ENCODE data around the gene GRM1.

DNA sequence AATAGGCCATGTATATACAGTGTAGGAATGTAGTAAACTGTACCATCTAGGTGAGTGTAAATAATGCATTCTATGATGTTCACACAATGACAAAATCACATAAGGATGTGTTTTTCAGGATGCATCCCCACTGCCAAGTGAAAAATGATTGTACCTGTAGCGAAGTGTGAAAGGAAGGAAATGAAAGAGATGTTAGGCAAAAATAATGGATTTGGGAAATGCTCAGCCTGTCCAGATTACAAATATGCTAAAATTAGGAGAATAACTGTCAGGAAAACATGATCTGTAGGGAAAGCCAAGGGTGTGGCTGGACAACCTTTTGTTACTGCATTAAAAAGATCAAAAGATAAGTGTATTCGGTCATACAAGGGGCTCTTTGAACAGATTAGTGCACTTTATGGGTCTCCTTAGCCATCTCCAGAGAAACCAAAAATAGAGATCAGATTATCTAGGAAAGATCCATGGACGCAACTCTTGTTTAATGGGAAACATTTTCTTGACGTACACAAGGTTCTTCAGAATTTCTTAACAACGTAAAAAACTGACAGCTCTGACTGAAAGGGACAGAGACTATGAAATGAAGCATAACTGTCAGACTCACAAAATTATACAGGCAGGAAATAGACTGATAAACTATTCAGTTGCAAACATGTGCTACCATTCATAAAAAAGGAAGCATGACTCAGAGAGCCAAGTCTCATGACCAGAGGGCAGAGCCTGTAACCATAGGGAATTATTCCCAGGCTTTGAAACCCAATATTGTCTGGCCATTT, 261.1 kb downstream of the GRM1 start:
- TF ChIP-seq, protein P1, sequence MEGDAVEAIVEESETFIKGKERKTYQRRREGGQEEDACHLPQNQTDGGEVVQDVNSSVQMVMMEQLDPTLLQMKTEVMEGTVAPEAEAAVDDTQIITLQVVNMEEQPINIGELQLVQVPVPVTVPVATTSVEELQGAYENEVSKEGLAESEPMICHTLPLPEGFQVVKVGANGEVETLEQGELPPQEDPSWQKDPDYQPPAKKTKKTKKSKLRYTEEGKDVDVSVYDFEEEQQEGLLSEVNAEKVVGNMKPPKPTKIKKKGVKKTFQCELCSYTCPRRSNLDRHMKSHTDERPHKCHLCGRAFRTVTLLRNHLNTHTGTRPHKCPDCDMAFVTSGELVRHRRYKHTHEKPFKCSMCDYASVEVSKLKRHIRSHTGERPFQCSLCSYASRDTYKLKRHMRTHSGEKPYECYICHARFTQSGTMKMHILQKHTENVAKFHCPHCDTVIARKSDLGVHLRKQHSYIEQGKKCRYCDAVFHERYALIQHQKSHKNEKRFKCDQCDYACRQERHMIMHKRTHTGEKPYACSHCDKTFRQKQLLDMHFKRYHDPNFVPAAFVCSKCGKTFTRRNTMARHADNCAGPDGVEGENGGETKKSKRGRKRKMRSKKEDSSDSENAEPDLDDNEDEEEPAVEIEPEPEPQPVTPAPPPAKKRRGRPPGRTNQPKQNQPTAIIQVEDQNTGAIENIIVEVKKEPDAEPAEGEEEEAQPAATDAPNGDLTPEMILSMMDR (conservative IDR thresholded peaks at IDR 0.05; ENCODE audit: low read depth in 2 of 2), result no peak
- TF ChIP-seq, protein P2, sequence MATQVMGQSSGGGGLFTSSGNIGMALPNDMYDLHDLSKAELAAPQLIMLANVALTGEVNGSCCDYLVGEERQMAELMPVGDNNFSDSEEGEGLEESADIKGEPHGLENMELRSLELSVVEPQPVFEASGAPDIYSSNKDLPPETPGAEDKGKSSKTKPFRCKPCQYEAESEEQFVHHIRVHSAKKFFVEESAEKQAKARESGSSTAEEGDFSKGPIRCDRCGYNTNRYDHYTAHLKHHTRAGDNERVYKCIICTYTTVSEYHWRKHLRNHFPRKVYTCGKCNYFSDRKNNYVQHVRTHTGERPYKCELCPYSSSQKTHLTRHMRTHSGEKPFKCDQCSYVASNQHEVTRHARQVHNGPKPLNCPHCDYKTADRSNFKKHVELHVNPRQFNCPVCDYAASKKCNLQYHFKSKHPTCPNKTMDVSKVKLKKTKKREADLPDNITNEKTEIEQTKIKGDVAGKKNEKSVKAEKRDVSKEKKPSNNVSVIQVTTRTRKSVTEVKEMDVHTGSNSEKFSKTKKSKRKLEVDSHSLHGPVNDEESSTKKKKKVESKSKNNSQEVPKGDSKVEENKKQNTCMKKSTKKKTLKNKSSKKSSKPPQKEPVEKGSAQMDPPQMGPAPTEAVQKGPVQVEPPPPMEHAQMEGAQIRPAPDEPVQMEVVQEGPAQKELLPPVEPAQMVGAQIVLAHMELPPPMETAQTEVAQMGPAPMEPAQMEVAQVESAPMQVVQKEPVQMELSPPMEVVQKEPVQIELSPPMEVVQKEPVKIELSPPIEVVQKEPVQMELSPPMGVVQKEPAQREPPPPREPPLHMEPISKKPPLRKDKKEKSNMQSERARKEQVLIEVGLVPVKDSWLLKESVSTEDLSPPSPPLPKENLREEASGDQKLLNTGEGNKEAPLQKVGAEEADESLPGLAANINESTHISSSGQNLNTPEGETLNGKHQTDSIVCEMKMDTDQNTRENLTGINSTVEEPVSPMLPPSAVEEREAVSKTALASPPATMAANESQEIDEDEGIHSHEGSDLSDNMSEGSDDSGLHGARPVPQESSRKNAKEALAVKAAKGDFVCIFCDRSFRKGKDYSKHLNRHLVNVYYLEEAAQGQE (IDR thresholded peaks at IDR 0.05; ENCODE audit: unreplicated experiment), result no peak
- TF ChIP-seq POLR2AphosphoS5 (IDR thresholded peaks at IDR 0.05; ENCODE audit: low read depth) (no peak), EZH2 (IDR thresholded peaks at IDR 0.05; ENCODE audit: low read depth, unreplicated experiment) (no peak)
